Measurements from ENCODE around the gene KANTR. TPM values are rescaled to one million over a fixed set of nuclear protein-coding genes. Genes with fewer than 3 reads are reported as not detected.

Gene KANTR
- total RNA-seq, 1 donor from 2014 or later = 14.4 TPM

GRCh38 chrX:53135581-53135980 is 41.6 kb downstream of the KANTR start:
- no peak overlapping the region for H3K27ac Mint-ChIP-seq
- H3K4me3 Mint-ChIP-seq = no peak overlapping the region
- TF ChIP-seq, protein P1, sequence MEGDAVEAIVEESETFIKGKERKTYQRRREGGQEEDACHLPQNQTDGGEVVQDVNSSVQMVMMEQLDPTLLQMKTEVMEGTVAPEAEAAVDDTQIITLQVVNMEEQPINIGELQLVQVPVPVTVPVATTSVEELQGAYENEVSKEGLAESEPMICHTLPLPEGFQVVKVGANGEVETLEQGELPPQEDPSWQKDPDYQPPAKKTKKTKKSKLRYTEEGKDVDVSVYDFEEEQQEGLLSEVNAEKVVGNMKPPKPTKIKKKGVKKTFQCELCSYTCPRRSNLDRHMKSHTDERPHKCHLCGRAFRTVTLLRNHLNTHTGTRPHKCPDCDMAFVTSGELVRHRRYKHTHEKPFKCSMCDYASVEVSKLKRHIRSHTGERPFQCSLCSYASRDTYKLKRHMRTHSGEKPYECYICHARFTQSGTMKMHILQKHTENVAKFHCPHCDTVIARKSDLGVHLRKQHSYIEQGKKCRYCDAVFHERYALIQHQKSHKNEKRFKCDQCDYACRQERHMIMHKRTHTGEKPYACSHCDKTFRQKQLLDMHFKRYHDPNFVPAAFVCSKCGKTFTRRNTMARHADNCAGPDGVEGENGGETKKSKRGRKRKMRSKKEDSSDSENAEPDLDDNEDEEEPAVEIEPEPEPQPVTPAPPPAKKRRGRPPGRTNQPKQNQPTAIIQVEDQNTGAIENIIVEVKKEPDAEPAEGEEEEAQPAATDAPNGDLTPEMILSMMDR (conservative IDR thresholded peaks at IDR 0.05) = no peak
- H3K4me1 Mint-ChIP-seq (ENCODE audit: unreplicated experiment) = no peaks in the 10 kb centered on the region
- H3K9me3 Mint-ChIP-seq = no peaks in the 10 kb centered on the region
- H3K36me3 Mint-ChIP-seq = no peaks in the 10 kb centered on the region
- H3K27me3 Mint-ChIP-seq = no peaks in the 10 kb centered on the region
- no peak for DNase-seq (ENCODE audit: extremely low spot score, unreplicated experiment)

- no peak for DNase-seq (ENCODE audit: extremely low spot score, unreplicated experiment)
- H3K9me3 Mint-ChIP-seq = no peaks in the 10 kb centered on the region
These were observed 59.6 kb downstream of the KANTR start for GRCh38 chrX:53153581-53153980.

GRCh38 chrX:53155512-53156206 is 61.7 kb downstream of the KANTR start:
- Mint-ChIP-seq H3K27ac (no peak overlapping the region), H3K9me3 (no peaks in the 10 kb centered on the region), H3K27me3 (no peaks in the 10 kb centered on the region), H3K4me3 (no peak overlapping the region), H3K36me3 (peaks cover 7% of the 10 kb centered on the region), H3K4me1 (ENCODE audit: unreplicated experiment) (no peaks in the 10 kb centered on the region)
- TF ChIP-seq, protein P1 (conservative IDR thresholded peaks at IDR 0.05) = no peak
- no peak for DNase-seq (ENCODE audit: extremely low spot score, unreplicated experiment)

More at GRCh38 chrX:53153581-53153980, 59.6 kb downstream of the KANTR start:
- Mint-ChIP-seq H3K4me1 (ENCODE audit: unreplicated experiment) (no peaks in the 10 kb centered on the region), H3K4me3 (no peak overlapping the region), H3K36me3 (peaks cover 7% of the 10 kb centered on the region), H3K27ac (no peak overlapping the region), H3K27me3 (no peaks in the 10 kb centered on the region)
- TF ChIP-seq, protein P1 (conservative IDR thresholded peaks at IDR 0.05) = no peak

DNA sequence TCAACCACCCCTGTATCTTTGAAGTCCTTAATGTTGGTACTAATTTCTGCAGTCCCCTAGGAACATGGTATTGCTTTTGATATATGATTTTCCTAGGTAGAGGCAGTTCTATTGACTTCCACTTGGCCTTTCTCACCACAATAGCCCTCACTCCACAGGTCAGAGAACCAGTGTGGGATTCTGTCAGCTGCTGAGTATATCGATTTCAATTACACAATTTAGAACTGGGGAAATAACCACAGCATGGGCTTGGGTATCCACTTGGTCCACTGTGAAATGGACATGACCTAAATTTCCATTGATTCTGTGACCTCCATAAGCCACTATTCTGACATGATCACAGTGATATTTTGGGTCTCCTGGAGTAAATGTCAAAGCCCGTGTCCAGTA is 62.3 kb downstream of the KANTR start:
- Mint-ChIP-seq H3K27me3 (no peaks in the 10 kb centered on the region), H3K4me3 (no peak overlapping the region), H3K36me3 (peaks cover 7% of the 10 kb centered on the region), H3K27ac (no peak overlapping the region), H3K4me1 (ENCODE audit: unreplicated experiment) (peaks cover 4% of the 10 kb centered on the region), H3K9me3 (no peaks in the 10 kb centered on the region)
- DNase-seq (ENCODE audit: extremely low spot score, unreplicated experiment) = no peak
- TF ChIP-seq, protein P1 (conservative IDR thresholded peaks at IDR 0.05) = no peak

- Mint-ChIP-seq H3K27ac (no peak overlapping the region), H3K27me3 (no peaks in the 10 kb centered on the region), H3K36me3 (no peaks in the 10 kb centered on the region), H3K9me3 (no peaks in the 10 kb centered on the region), H3K4me3 (no peak overlapping the region), H3K4me1 (ENCODE audit: unreplicated experiment) (peaks cover 7% of the 10 kb centered on the region)
- DNase-seq (ENCODE audit: extremely low spot score, unreplicated experiment) = no peak
- TF ChIP-seq, protein P1 (conservative IDR thresholded peaks at IDR 0.05) = no peak
These were observed 65.2 kb downstream of the KANTR start for GRCh38 chrX:53159184-53159583.
